Colonic mucosa (tissue), 4 donors: ENCODE data around the gene IHH. TPM values are rescaled to one million over a fixed set of nuclear protein-coding genes. Genes with fewer than 3 reads are reported as not detected.

ENCODE experiments used
- DNase-seq: peaks from one replicate; pipeline ENCODE4 v3.0.0-alpha.2; 2020
- H3K27ac ChIP-seq: fragments of 200-600 bp; one replicate; pipeline ENCODE4 v1.8.0; 2021
- H3K27me3 ChIP-seq: fragments of 200-600 bp; one replicate; pipeline ENCODE4 v1.8.0; 2021
- H3K36me3 ChIP-seq: fragments of 200-600 bp; one replicate; pipeline ENCODE4 v1.8.0; 2021
- H3K4me1 ChIP-seq: fragments of 200-600 bp; one replicate; pipeline ENCODE4 v1.8.0; 2021; ENCODE audit warnings: mild to moderate bottlenecking
- H3K4me3 ChIP-seq: fragments of 200-600 bp; one replicate; pipeline ENCODE4 v1.8.0; 2021
- H3K9ac ChIP-seq, 2 donors: one replicate each; pipeline ENCODE4 v1.7.0; 2013; ENCODE audit warnings: control low read depth in 2 of 2, low read depth in 2 of 2, low read length in 2 of 2
- H3K9me3 ChIP-seq: fragments of 200-600 bp; one replicate; pipeline ENCODE4 v1.8.0; 2021
- CTCF ChIP-seq: fragments of 200-600 bp; IDR thresholded peaks from one replicate; pipeline ENCODE4 v1.8.0; 2022; ENCODE audit warnings: antibody characterized with exemption, mild to moderate bottlenecking
- intact Hi-C: fragments of 100-400 bp; cut with DNase I; formaldehyde crosslinking; loops from one replicate; pipeline ENCODE4 v1.14.1; 2022
- total RNA-seq, 2 donors: library from RNA; stranded (reverse); fragmentation: NEBNext Ultra II Directional in 1 of 2; extraction: Animal tissue kit (Norgen Biotek cat#: 25700) in 1 of 2; gene quantifications; one replicate each; pipeline ENCODE4 v1.2.1, GENCODE V29; 2021
- donor health status: healthy.
- donor health status: DM: no; HTN: no; CAD: no.
- donor health status: DM: no; HTN: no; CAD: no.

IHH gene
- total RNA-seq, 2 donors from 2014 or later: 82.2 to 103 TPM

- no peak for DNase-seq
- H3K4me1 ChIP-seq: peaks cover 16% of the 10 kb centered on the region
- no peak overlapping the region for H3K27ac ChIP-seq
- no peaks in the 10 kb centered on the region for H3K36me3 ChIP-seq
- no peaks in the 10 kb centered on the region for H3K27me3 ChIP-seq
- no peak for TF ChIP-seq CTCF
- H3K4me3 ChIP-seq: no peak overlapping the region
- H3K9ac ChIP-seq: no peak overlapping the region
- H3K9me3 ChIP-seq: no peaks in the 10 kb centered on the region
- intact Hi-C loops: no loop called here
Measured at GRCh38 chr2:219076253-219076652, 15.5 kb upstream of the IHH start.

GRCh38 chr2:219073413-219074129 lies 12.8 kb upstream of the IHH start:
- peak; percentile 59 for TF ChIP-seq CTCF
- Histone ChIP-seq H3K9ac (peak overlapping the region in 1 of 2 donors; percentile 38), H3K27ac (peak overlapping the region; percentile 47), H3K4me3 (no peak overlapping the region), H3K36me3 (no peaks in the 10 kb centered on the region), H3K27me3 (no peaks in the 10 kb centered on the region), H3K4me1 (peaks cover 12% of the 10 kb centered on the region), H3K9me3 (no peaks in the 10 kb centered on the region)
- intact Hi-C loops: loop anchor here (5.0 kb wide), 1 partner anchor 44 kb away; no protein-coding TSS in a partner anchor
- peak; percentile 79 for DNase-seq

- no peak for DNase-seq
- intact Hi-C loops: loop anchor here (5.0 kb wide), 1 partner anchor 45 kb away; no protein-coding TSS in a partner anchor
Measured at GRCh38 chr2:219072741-219073250, 12.1 kb upstream of the IHH start.

GRCh38 chr2:219071131-219071816 lies 10.6 kb upstream of the IHH start:
- peak overlapping the region; percentile 66 for H3K27ac ChIP-seq
- intact Hi-C loops: loop anchor here (5.0 kb wide), 1 partner anchor 46 kb away; no protein-coding TSS in a partner anchor
- no peaks in the 10 kb centered on the region for H3K9me3 ChIP-seq
- no peaks in the 10 kb centered on the region for H3K27me3 ChIP-seq
- H3K4me1 ChIP-seq: peaks cover 12% of the 10 kb centered on the region
- no peaks in the 10 kb centered on the region for H3K36me3 ChIP-seq
- peak overlapping the region in 1 of 2 donors; percentile 70 for H3K9ac ChIP-seq
- DNase-seq: peak; percentile 75
- TF ChIP-seq CTCF: no peak
- no peak overlapping the region for H3K4me3 ChIP-seq

More at GRCh38 chr2:219072741-219073250, 12.1 kb upstream of the IHH start:
- Histone ChIP-seq H3K36me3 (no peaks in the 10 kb centered on the region), H3K27me3 (no peaks in the 10 kb centered on the region), H3K9ac (peak overlapping the region in 1 of 2 donors; percentile 3), H3K4me1 (peaks cover 12% of the 10 kb centered on the region), H3K4me3 (no peak overlapping the region), H3K27ac (peak overlapping the region; percentile 66), H3K9me3 (no peaks in the 10 kb centered on the region)
- no peak for TF ChIP-seq CTCF

- Histone ChIP-seq H3K9ac (no peak overlapping the region), H3K27ac (no peak overlapping the region), H3K4me3 (no peak overlapping the region), H3K9me3 (no peaks in the 10 kb centered on the region), H3K27me3 (peaks cover 7% of the 10 kb centered on the region), H3K4me1 (no peaks in the 10 kb centered on the region), H3K36me3 (no peaks in the 10 kb centered on the region)
- no peak for TF ChIP-seq CTCF
- no peak for DNase-seq
- intact Hi-C loops: no loop called here
Measured at GRCh38 chr2:219065484-219065883, 4.8 kb upstream of the IHH start.
